ENCODE measurements around the gene ALKBH6. TPM values are rescaled to one million over a fixed set of nuclear protein-coding genes. Genes with fewer than 3 reads are reported as not detected.
A peak's percentile ranks its signal among the peaks of the same experiment; 100 is the strongest.

The ALKBH6 gene
- total and polyA plus RNA-seq, 2 of the 13 experiments (the other 11 are each of a cell fraction or from before 2014, with no cell fraction given) = 13.7 to 18.1 TPM

DNA sequence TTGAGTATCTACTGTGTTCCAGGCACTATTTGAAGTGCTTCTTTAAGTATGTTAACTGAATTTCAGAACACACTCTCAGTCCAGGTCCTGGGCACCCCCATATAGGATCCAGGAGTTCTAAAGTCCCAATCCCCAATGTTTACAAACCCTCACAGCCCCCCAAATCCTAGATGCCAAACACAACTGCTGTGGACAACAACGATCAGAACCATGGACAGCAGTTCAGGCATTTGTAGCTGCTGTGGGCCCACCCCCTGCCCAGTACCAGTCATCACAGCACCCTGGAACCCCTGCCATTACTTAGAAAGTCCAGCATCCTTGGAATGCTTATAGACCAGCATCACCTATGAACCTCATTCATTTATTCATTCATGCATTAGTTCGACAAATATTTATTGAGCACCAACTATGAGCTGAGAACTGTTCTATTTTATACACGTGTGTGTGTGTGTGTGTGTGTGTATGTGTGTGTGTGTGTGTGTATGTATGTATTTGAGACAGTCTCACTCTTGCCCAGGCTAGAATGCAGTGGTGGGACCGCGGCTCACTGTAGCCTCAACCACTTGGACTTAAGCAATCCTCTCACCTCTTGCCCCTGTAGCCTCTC, 38.3 kb downstream of the ALKBH6 start (continued):
- TF ChIP-seq, protein P1, sequence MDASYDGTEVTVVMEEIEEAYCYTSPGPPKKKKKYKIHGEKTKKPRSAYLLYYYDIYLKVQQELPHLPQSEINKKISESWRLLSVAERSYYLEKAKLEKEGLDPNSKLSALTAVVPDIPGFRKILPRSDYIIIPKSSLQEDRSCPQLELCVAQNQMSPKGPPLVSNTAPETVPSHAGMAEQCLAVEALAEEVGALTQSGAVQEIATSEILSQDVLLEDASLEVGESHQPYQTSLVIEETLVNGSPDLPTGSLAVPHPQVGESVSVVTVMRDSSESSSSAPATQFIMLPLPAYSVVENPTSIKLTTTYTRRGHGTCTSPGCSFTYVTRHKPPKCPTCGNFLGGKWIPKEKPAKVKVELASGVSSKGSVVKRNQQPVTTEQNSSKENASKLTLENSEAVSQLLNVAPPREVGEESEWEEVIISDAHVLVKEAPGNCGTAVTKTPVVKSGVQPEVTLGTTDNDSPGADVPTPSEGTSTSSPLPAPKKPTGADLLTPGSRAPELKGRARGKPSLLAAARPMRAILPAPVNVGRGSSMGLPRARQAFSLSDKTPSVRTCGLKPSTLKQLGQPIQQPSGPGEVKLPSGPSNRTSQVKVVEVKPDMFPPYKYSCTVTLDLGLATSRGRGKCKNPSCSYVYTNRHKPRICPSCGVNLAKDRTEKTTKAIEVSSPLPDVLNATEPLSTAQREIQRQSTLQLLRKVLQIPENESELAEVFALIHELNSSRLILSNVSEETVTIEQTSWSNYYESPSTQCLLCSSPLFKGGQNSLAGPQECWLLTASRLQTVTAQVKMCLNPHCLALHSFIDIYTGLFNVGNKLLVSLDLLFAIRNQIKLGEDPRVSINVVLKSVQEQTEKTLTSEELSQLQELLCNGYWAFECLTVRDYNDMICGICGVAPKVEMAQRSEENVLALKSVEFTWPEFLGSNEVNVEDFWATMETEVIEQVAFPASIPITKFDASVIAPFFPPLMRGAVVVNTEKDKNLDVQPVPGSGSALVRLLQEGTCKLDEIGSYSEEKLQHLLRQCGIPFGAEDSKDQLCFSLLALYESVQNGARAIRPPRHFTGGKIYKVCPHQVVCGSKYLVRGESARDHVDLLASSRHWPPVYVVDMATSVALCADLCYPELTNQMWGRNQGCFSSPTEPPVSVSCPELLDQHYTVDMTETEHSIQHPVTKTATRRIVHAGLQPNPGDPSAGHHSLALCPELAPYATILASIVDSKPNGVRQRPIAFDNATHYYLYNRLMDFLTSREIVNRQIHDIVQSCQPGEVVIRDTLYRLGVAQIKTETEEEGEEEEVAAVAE (CRISPR knock-in tag; IDR thresholded peaks at IDR 0.05; ENCODE audit: borderline replicate concordance) = 0 out of 2 replicates have a peak, but pooled peaks have one; percentile 45
- no peak for TF ChIP-seq TOPORS (CRISPR knock-in tag; IDR thresholded peaks at IDR 0.05)
- peak; percentile 53 for TF ChIP-seq SALL1 (CRISPR knock-in tag; IDR thresholded peaks at IDR 0.05)
- no peak for TF ChIP-seq CAMTA2 (CRISPR knock-in tag; IDR thresholded peaks at IDR 0.05; ENCODE audit: borderline replicate concordance)
- TF ChIP-seq, protein P2, sequence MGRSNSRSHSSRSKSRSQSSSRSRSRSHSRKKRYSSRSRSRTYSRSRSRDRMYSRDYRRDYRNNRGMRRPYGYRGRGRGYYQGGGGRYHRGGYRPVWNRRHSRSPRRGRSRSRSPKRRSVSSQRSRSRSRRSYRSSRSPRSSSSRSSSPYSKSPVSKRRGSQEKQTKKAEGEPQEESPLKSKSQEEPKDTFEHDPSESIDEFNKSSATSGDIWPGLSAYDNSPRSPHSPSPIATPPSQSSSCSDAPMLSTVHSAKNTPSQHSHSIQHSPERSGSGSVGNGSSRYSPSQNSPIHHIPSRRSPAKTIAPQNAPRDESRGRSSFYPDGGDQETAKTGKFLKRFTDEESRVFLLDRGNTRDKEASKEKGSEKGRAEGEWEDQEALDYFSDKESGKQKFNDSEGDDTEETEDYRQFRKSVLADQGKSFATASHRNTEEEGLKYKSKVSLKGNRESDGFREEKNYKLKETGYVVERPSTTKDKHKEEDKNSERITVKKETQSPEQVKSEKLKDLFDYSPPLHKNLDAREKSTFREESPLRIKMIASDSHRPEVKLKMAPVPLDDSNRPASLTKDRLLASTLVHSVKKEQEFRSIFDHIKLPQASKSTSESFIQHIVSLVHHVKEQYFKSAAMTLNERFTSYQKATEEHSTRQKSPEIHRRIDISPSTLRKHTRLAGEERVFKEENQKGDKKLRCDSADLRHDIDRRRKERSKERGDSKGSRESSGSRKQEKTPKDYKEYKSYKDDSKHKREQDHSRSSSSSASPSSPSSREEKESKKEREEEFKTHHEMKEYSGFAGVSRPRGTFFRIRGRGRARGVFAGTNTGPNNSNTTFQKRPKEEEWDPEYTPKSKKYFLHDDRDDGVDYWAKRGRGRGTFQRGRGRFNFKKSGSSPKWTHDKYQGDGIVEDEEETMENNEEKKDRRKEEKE (IDR thresholded peaks at IDR 0.05) = no peak
- TF ChIP-seq, protein P3, sequence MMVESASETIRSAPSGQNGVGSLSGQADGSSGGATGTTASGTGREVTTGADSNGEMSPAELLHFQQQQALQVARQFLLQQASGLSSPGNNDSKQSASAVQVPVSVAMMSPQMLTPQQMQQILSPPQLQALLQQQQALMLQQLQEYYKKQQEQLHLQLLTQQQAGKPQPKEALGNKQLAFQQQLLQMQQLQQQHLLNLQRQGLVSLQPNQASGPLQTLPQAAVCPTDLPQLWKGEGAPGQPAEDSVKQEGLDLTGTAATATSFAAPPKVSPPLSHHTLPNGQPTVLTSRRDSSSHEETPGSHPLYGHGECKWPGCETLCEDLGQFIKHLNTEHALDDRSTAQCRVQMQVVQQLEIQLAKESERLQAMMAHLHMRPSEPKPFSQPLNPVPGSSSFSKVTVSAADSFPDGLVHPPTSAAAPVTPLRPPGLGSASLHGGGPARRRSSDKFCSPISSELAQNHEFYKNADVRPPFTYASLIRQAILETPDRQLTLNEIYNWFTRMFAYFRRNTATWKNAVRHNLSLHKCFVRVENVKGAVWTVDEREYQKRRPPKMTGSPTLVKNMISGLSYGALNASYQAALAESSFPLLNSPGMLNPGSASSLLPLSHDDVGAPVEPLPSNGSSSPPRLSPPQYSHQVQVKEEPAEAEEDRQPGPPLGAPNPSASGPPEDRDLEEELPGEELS (CRISPR knock-in tag; IDR thresholded peaks at IDR 0.05) = no peak
- peak; percentile 27; the same call in 1 of the 2 replicates for TF ChIP-seq HOXA9 (CRISPR knock-in tag; IDR thresholded peaks at IDR 0.05; ENCODE audit: borderline replicate concordance)
- TF ChIP-seq KLF6 (CRISPR knock-in tag; IDR thresholded peaks at IDR 0.05) = 0 out of 2 replicates have a peak, but pooled peaks have one; percentile 51
- TF ChIP-seq, protein P4, sequence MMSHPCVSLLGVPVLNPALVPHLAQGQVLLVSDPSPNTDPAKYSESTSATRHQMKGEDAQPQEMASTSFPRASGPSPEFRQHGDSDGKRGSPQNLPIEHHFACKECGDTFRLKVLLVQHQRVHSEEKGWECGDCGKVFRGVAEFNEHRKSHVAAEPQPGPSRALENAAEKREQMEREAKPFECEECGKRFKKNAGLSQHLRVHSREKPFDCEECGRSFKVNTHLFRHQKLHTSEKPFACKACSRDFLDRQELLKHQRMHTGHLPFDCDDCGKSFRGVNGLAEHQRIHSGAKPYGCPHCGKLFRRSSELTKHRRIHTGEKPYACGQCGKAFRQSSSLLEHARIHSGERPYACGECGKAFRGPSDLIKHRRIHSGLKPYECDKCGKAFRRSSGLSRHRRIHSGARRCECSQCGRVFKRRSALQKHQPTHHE (CRISPR knock-in tag; IDR thresholded peaks at IDR 0.05; ENCODE audit: borderline replicate concordance) = no peak
- 0 out of 2 replicates have a peak, but pooled peaks have one; percentile 18 for TF ChIP-seq GATAD1 (CRISPR knock-in tag; IDR thresholded peaks at IDR 0.05)
- TF ChIP-seq, protein P5, sequence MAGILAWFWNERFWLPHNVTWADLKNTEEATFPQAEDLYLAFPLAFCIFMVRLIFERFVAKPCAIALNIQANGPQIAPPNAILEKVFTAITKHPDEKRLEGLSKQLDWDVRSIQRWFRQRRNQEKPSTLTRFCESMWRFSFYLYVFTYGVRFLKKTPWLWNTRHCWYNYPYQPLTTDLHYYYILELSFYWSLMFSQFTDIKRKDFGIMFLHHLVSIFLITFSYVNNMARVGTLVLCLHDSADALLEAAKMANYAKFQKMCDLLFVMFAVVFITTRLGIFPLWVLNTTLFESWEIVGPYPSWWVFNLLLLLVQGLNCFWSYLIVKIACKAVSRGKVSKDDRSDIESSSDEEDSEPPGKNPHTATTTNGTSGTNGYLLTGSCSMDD (CRISPR knock-in tag; IDR thresholded peaks at IDR 0.05) = no peak
- no peak for TF ChIP-seq NR3C1 (CRISPR knock-in tag; IDR thresholded peaks at IDR 0.05)
- no peak for TF ChIP-seq NONO (IDR thresholded peaks at IDR 0.05)
- TF ChIP-seq NONO (CRISPR knock-in tag; conservative IDR thresholded peaks at IDR 0.05) = no peak
- no peak for TF ChIP-seq ARID2 (CRISPR knock-in tag; IDR thresholded peaks at IDR 0.05; ENCODE audit: borderline replicate concordance)
- TF ChIP-seq WIZ (CRISPR knock-in tag; IDR thresholded peaks at IDR 0.05) = peak; percentile 91; the same call in 1 of the 2 replicates
- TF ChIP-seq ZNF496 (CRISPR knock-in tag; IDR thresholded peaks at IDR 0.05; ENCODE audit: insufficient replicate concordance) = no peak
- TF ChIP-seq SP2 (CRISPR knock-in tag; IDR thresholded peaks at IDR 0.05) = no peak

Data from HepG2 (cell line).